WERI-Rb-1 (cell line): Measurements from ENCODE around the gene DBF4.

Experiments
- DNase-seq: peaks from one replicate; pipeline ENCODE4 v3.0.0-alpha.2; 2020
- H3K27ac ChIP-seq: fragments of 250-450 bp; sonication (Bioruptor Pico); 2 replicates; pipeline ENCODE4 v1.5.1; 2020; ENCODE audit warnings: mild to moderate bottlenecking, moderate library complexity
- H3K27me3 ChIP-seq: fragments of 250-450 bp; sonication (Bioruptor Pico); 2 replicates; pipeline ENCODE4 v1.5.1; 2021; ENCODE audit warnings: mild to moderate bottlenecking, low read depth, moderate library complexity; ENCODE audit not compliant: insufficient read depth, severe bottlenecking
- H3K36me3 ChIP-seq: fragments of 250-450 bp; sonication (Bioruptor Pico); 2 replicates; pipeline ENCODE4 v1.5.1; 2020; ENCODE audit warnings: mild to moderate bottlenecking, moderate library complexity
- H3K4me3 ChIP-seq: 2 replicates; pipeline ENCODE4 v1.5.1; 2011; ENCODE audit warnings: low read depth, mild to moderate bottlenecking, control low read depth, low read length
- H3K9me3 ChIP-seq: fragments of 250-450 bp; sonication (Bioruptor Pico); 2 replicates; pipeline ENCODE4 v1.5.1; 2021; ENCODE audit warnings: mild to moderate bottlenecking, moderate library complexity; ENCODE audit not compliant: severe bottlenecking
- TF ChIP-seq, protein P1 (sequence below): IDR thresholded peaks from 2 replicates; pipeline ENCODE4 v1.5.1; 2011; ENCODE audit warnings: low read depth, mild to moderate bottlenecking, control low read depth, inconsistent platforms, low read length

DBF4 gene

GRCh38 chr7:87877366-87878040 is 1.2 kb downstream of the DBF4 start:
- Histone ChIP-seq H3K9me3 (no peaks in the 10 kb centered on the region), H3K4me3 (peak overlapping the region; percentile 99), H3K27me3 (no peaks in the 10 kb centered on the region), H3K27ac (peak overlapping the region; percentile 96), H3K36me3 (peaks cover 59% of the 10 kb centered on the region)
- no peak for DNase-seq
- TF ChIP-seq, protein P1, sequence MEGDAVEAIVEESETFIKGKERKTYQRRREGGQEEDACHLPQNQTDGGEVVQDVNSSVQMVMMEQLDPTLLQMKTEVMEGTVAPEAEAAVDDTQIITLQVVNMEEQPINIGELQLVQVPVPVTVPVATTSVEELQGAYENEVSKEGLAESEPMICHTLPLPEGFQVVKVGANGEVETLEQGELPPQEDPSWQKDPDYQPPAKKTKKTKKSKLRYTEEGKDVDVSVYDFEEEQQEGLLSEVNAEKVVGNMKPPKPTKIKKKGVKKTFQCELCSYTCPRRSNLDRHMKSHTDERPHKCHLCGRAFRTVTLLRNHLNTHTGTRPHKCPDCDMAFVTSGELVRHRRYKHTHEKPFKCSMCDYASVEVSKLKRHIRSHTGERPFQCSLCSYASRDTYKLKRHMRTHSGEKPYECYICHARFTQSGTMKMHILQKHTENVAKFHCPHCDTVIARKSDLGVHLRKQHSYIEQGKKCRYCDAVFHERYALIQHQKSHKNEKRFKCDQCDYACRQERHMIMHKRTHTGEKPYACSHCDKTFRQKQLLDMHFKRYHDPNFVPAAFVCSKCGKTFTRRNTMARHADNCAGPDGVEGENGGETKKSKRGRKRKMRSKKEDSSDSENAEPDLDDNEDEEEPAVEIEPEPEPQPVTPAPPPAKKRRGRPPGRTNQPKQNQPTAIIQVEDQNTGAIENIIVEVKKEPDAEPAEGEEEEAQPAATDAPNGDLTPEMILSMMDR: no peak

GRCh38 chr7:87878208-87878735 is 2.0 kb downstream of the DBF4 start:
- DNase-seq: no peak
- Histone ChIP-seq H3K4me3 (peak overlapping the region; percentile 99), H3K9me3 (no peaks in the 10 kb centered on the region), H3K36me3 (peaks cover 59% of the 10 kb centered on the region), H3K27me3 (no peaks in the 10 kb centered on the region), H3K27ac (no peak overlapping the region)
- TF ChIP-seq, protein P1: no peak

DNA sequence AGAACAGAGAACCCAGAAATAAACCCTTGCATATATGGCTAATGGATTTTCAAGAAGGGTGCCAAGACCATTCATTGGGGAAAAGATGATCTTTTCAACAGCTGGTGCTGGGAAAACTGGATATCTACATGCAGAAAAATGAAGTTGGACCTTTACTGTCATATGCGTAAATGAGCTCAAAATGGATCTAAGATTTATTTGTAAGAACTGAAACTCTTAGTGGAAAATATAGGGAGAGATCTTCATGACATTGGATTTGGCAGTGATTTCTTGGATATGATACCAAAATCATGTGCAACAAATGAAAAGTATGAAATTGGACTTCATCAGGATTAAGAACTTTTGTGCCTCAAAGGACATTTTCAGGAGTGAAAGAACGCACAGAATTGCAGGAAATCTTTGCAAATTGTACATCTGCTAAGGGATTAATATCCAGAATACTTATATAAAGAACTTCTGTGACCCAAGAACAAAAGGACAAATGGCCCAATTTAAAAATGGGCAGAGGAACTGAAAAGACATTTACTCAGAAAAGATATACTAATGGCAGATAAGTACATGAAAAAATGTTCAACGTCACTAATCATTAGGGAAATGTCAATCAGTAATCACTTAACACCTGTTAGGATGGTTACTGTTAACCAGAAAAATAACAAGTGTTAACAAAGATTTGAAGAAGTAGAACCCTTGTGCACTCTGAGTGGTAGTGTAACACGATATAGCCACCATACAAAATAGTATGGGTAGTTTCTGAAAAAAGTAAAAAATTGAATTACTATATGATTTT is 6.1 kb downstream of the DBF4 start:
- TF ChIP-seq, protein P1: no peak
- Histone ChIP-seq H3K27ac (no peak overlapping the region), H3K4me3 (no peak overlapping the region), H3K36me3 (peaks cover 78% of the 10 kb centered on the region), H3K9me3 (no peaks in the 10 kb centered on the region), H3K27me3 (no peaks in the 10 kb centered on the region)
- no peak for DNase-seq

GRCh38 chr7:87885018-87885417 is 8.7 kb downstream of the DBF4 start:
- DNase-seq: no peak
- no peak overlapping the region for H3K27ac ChIP-seq
- H3K36me3 ChIP-seq: peaks cover 84% of the 10 kb centered on the region
- TF ChIP-seq, protein P1: no peak
- no peaks in the 10 kb centered on the region for H3K9me3 ChIP-seq
- no peak overlapping the region for H3K4me3 ChIP-seq
- H3K27me3 ChIP-seq: no peaks in the 10 kb centered on the region

DNA sequence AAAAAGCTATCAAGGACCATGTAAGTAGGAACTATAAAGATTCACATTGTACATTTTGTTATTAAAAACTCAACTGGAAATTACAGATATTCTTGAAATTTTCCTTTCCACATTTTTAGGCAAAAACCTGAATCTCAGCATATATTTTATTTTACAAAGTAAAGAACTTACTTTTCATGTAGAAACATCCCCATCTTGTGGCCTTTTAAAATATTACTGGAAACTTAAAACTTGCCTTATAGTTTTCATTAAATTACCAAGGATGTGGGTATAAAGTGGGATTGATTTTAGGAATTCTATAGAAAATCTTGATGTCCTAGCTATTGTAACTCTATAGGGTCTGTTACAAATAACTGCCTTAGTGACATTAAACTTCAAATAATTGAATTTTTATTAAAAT is 10.6 kb downstream of the DBF4 start:
- no peak for DNase-seq
- Histone ChIP-seq H3K4me3 (no peak overlapping the region), H3K9me3 (no peaks in the 10 kb centered on the region), H3K27me3 (no peaks in the 10 kb centered on the region), H3K27ac (no peak overlapping the region), H3K36me3 (peaks cover 76% of the 10 kb centered on the region)
- TF ChIP-seq, protein P1: no peak
